Measurements from ENCODE around the gene ZNF205. TPM values are rescaled to one million over a fixed set of nuclear protein-coding genes. Genes with fewer than 3 reads are reported as not detected.
"Not testable (repeated sequence)": the region's sequence is repeated elsewhere in the genome, so short reads cannot be mapped to it uniquely, and the experiment has no call there.

ZNF205 gene
- total and polyA plus RNA-seq, 2 donors: 4.6 to 9.3 TPM

DNA sequence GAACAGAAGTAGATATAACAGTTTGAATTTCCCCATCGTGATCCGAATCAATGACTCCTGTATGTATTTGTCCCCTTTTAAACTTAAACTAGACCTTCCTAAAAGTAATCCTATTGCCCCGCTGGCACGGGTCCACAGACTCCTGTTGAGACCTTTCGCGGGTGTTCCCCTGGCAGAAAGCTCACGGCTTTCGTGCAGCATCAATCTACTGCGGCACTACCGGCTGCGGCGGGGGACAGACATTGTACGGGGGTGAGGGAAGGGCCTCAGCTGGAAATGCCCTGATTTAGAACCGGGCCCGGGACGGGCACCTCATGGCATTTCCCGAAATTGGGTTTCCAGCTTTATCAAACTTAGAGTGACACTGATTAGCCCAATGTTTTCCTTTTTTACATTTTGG is 32.4 kb upstream of the ZNF205 start:
- 97% methylated on average over 17 of the region's 17 CpGs for WGBS

GRCh38 chr16:3081957-3082356 is 30.4 kb upstream of the ZNF205 start:
- Histone ChIP-seq H3K9me3 (ENCODE audit: control insufficient read depth in 2 of 2, insufficient read depth in 1 of 2, low read length in 1 of 2) (peaks cover 1 to 29% of the 10 kb centered on the region in 2 donors), H3K4me1 (ENCODE audit: control insufficient read depth in 2 of 2, insufficient read depth in 2 of 2, low read length in 2 of 2) (peaks cover 13 to 64% of the 10 kb centered on the region in 2 donors)
- 97% methylated on average over 13 of the region's 13 CpGs for WGBS
- H3K27ac ChIP-seq (ENCODE audit: low read depth in 1 of 2, low read length in 1 of 2); H3K36me3 ChIP-seq (ENCODE audit: control insufficient read depth in 2 of 2, insufficient read depth in 2 of 2, low read length in 1 of 2); DNase-seq (ENCODE audit: low read depth in 6 of 9, low spot score in 9 of 9); H3K4me3 ChIP-seq (ENCODE audit: low read length in 2 of 2); H3K27me3 ChIP-seq (ENCODE audit: control insufficient read depth in 2 of 2, insufficient read depth in 1 of 2, low read length in 1 of 2): not testable (repeated sequence)

More for the DNA sequence above, 32.4 kb upstream of the ZNF205 start:
- Histone ChIP-seq H3K27ac (ENCODE audit: low read depth in 1 of 2, low read length in 1 of 2) (no peak overlapping the region), H3K27me3 (ENCODE audit: control insufficient read depth in 2 of 2, insufficient read depth in 1 of 2, low read length in 1 of 2) (no peaks in the 10 kb centered on the region), H3K36me3 (ENCODE audit: control insufficient read depth in 2 of 2, insufficient read depth in 2 of 2, low read length in 1 of 2) (peaks cover 0 to 2% of the 10 kb centered on the region in 2 donors), H3K4me1 (ENCODE audit: control insufficient read depth in 2 of 2, insufficient read depth in 2 of 2, low read length in 2 of 2) (peaks cover 22 to 64% of the 10 kb centered on the region in 2 donors), H3K9me3 (ENCODE audit: control insufficient read depth in 2 of 2, insufficient read depth in 1 of 2, low read length in 1 of 2) (peaks cover 1 to 40% of the 10 kb centered on the region in 2 donors), H3K4me3 (ENCODE audit: low read length in 2 of 2) (no peak overlapping the region)
- no peak for DNase-seq (ENCODE audit: low read depth in 6 of 9, low spot score in 9 of 9)

GRCh38 chr16:3083408-3083807 is 29.0 kb upstream of the ZNF205 start:
- not testable (repeated sequence) for H3K4me3 ChIP-seq (ENCODE audit: low read length in 2 of 2); H3K27ac ChIP-seq (ENCODE audit: low read depth in 1 of 2, low read length in 1 of 2); DNase-seq (ENCODE audit: low read depth in 6 of 9, low spot score in 9 of 9); H3K36me3 ChIP-seq (ENCODE audit: control insufficient read depth in 2 of 2, insufficient read depth in 2 of 2, low read length in 1 of 2); H3K27me3 ChIP-seq (ENCODE audit: control insufficient read depth in 2 of 2, insufficient read depth in 1 of 2, low read length in 1 of 2)
- WGBS: 97% methylated on average over 8 of the region's 8 CpGs
- H3K9me3 ChIP-seq (ENCODE audit: control insufficient read depth in 2 of 2, insufficient read depth in 1 of 2, low read length in 1 of 2): peaks cover 1 to 24% of the 10 kb centered on the region in 2 donors
- peaks cover 17 to 65% of the 10 kb centered on the region in 2 donors for H3K4me1 ChIP-seq (ENCODE audit: control insufficient read depth in 2 of 2, insufficient read depth in 2 of 2, low read length in 2 of 2)

- no peaks in the 10 kb centered on the region for H3K27me3 ChIP-seq (ENCODE audit: control insufficient read depth in 2 of 2, insufficient read depth in 1 of 2, low read length in 1 of 2)
- 96% methylated on average over 1 of the region's 1 CpG for WGBS
- peaks cover 1 to 26% of the 10 kb centered on the region in 2 donors for H3K9me3 ChIP-seq (ENCODE audit: control insufficient read depth in 2 of 2, insufficient read depth in 1 of 2, low read length in 1 of 2)
- no peak for DNase-seq (ENCODE audit: low read depth in 6 of 9, low spot score in 9 of 9)
- H3K4me3 ChIP-seq (ENCODE audit: low read length in 2 of 2): no peak overlapping the region
- H3K4me1 ChIP-seq (ENCODE audit: control insufficient read depth in 2 of 2, insufficient read depth in 2 of 2, low read length in 2 of 2): peaks cover 17 to 67% of the 10 kb centered on the region in 2 donors
- peaks cover 0 to 2% of the 10 kb centered on the region in 2 donors for H3K36me3 ChIP-seq (ENCODE audit: control insufficient read depth in 2 of 2, insufficient read depth in 2 of 2, low read length in 1 of 2)
- H3K27ac ChIP-seq (ENCODE audit: low read depth in 1 of 2, low read length in 1 of 2): no peak overlapping the region
These were observed 27.9 kb upstream of the ZNF205 start for GRCh38 chr16:3084491-3084890.

GRCh38 chr16:3084969-3085670 is 27.3 kb upstream of the ZNF205 start:
- no peak for DNase-seq (ENCODE audit: low read depth in 6 of 9, low spot score in 9 of 9)
- H3K36me3 ChIP-seq (ENCODE audit: control insufficient read depth in 2 of 2, insufficient read depth in 2 of 2, low read length in 1 of 2): peaks cover 0 to 2% of the 10 kb centered on the region in 2 donors
- no peaks in the 10 kb centered on the region for H3K27me3 ChIP-seq (ENCODE audit: control insufficient read depth in 2 of 2, insufficient read depth in 1 of 2, low read length in 1 of 2)
- H3K4me3 ChIP-seq (ENCODE audit: low read length in 2 of 2): no peak overlapping the region
- peaks cover 0 to 24% of the 10 kb centered on the region in 2 donors for H3K9me3 ChIP-seq (ENCODE audit: control insufficient read depth in 2 of 2, insufficient read depth in 1 of 2, low read length in 1 of 2)
- no peak overlapping the region for H3K27ac ChIP-seq (ENCODE audit: low read depth in 1 of 2, low read length in 1 of 2)
- 86% methylated on average over 7 of the region's 7 CpGs for WGBS
- H3K4me1 ChIP-seq (ENCODE audit: control insufficient read depth in 2 of 2, insufficient read depth in 2 of 2, low read length in 2 of 2): peaks cover 15 to 65% of the 10 kb centered on the region in 2 donors

- H3K36me3 ChIP-seq (ENCODE audit: control insufficient read depth in 2 of 2, insufficient read depth in 2 of 2, low read length in 1 of 2): no peaks in the 10 kb centered on the region
- no peak for DNase-seq (ENCODE audit: low read depth in 6 of 9, low spot score in 9 of 9)
- H3K27me3 ChIP-seq (ENCODE audit: control insufficient read depth in 2 of 2, insufficient read depth in 1 of 2, low read length in 1 of 2): no peaks in the 10 kb centered on the region
- peak overlapping the region in 1 of 2 donors; percentile 38 for H3K4me3 ChIP-seq (ENCODE audit: low read length in 2 of 2)
- peaks cover 0 to 22% of the 10 kb centered on the region in 2 donors for H3K9me3 ChIP-seq (ENCODE audit: control insufficient read depth in 2 of 2, insufficient read depth in 1 of 2, low read length in 1 of 2)
- H3K27ac ChIP-seq (ENCODE audit: low read depth in 1 of 2, low read length in 1 of 2): peak overlapping the region; percentile 46 to 66
- WGBS: 95% methylated on average over 17 of the region's 17 CpGs
- peaks cover 15 to 65% of the 10 kb centered on the region in 2 donors for H3K4me1 ChIP-seq (ENCODE audit: control insufficient read depth in 2 of 2, insufficient read depth in 2 of 2, low read length in 2 of 2)
These were observed 26.4 kb upstream of the ZNF205 start for GRCh38 chr16:3085868-3086595.

DNA sequence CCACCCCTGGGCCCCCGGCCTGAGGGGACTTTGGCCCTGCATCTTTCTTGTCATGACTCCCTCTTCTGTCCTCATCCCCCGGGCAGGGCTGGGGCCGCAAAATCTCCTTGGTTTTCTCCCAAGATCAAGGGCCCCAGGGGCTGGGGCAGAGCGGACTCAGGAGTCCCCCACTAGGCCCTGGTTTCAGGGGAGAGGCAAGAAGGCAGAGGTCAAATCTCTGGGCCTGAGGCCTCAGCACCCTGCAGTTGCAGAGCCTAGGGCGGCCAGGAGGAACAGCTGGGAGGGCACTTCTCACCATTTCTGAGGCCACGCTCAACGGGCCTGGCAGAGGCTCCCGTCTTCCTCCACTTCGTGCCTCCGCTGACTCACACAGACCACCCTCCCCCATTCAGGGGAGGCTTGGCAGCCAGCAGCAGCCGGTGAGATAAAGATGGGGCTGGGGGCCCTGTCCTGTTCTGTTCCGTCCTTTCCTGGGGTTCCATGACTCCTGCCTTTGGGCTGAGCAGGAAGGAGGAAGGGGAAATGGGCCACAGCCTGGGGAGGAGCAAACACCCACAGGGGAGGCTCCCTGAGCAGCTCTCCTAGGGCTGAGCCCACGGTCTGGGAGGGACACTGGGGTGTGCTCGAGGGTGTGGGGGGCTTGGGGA is 25.7 kb upstream of the ZNF205 start:
- Histone ChIP-seq H3K4me3 (ENCODE audit: low read length in 2 of 2) (peak overlapping the region; percentile 25 to 38), H3K4me1 (ENCODE audit: control insufficient read depth in 2 of 2, insufficient read depth in 2 of 2, low read length in 2 of 2) (peaks cover 15 to 68% of the 10 kb centered on the region in 2 donors), H3K27me3 (ENCODE audit: control insufficient read depth in 2 of 2, insufficient read depth in 1 of 2, low read length in 1 of 2) (no peaks in the 10 kb centered on the region), H3K9me3 (ENCODE audit: control insufficient read depth in 2 of 2, insufficient read depth in 1 of 2, low read length in 1 of 2) (peaks cover 0 to 18% of the 10 kb centered on the region in 2 donors), H3K36me3 (ENCODE audit: control insufficient read depth in 2 of 2, insufficient read depth in 2 of 2, low read length in 1 of 2) (no peaks in the 10 kb centered on the region), H3K27ac (ENCODE audit: low read depth in 1 of 2, low read length in 1 of 2) (peak overlapping the region; percentile 46 to 66)
- DNase-seq (ENCODE audit: low read depth in 6 of 9, low spot score in 9 of 9): peak in 1 of 9 donors; percentile 56
- WGBS: 69% methylated on average over 14 of the region's 14 CpGs

GRCh38 chr16:3087243-3088235 is 24.8 kb upstream of the ZNF205 start:
- Histone ChIP-seq H3K27ac (ENCODE audit: low read depth in 1 of 2, low read length in 1 of 2) (peak overlapping the region in 1 of 2 donors; percentile 46), H3K9me3 (ENCODE audit: control insufficient read depth in 2 of 2, insufficient read depth in 1 of 2, low read length in 1 of 2) (peaks cover 0 to 11% of the 10 kb centered on the region in 2 donors), H3K36me3 (ENCODE audit: control insufficient read depth in 2 of 2, insufficient read depth in 2 of 2, low read length in 1 of 2) (no peaks in the 10 kb centered on the region), H3K27me3 (ENCODE audit: control insufficient read depth in 2 of 2, insufficient read depth in 1 of 2, low read length in 1 of 2) (no peaks in the 10 kb centered on the region), H3K4me1 (ENCODE audit: control insufficient read depth in 2 of 2, insufficient read depth in 2 of 2, low read length in 2 of 2) (peaks cover 15 to 64% of the 10 kb centered on the region in 2 donors), H3K4me3 (ENCODE audit: low read length in 2 of 2) (peak overlapping the region; percentile 25 to 38)
- WGBS: 80% methylated on average over 18 of the region's 18 CpGs
- DNase-seq (ENCODE audit: low read depth in 6 of 9, low spot score in 9 of 9): no peak

All from thymus (tissue), 11 donors.